ENCODE results near the gene TRAK2.

TRAK2 gene

GRCh38 chr2:201466050-201466675 lies 14.9 kb upstream of the TRAK2 start:
- POLR2A ChIA-PET, result interaction anchor here (1.1 to 1.5 kb wide), 3 partner anchors 15 to 67 kb away, joined by 3 to 9 read pairs (median 3); partner anchors contain the start of genes STRADB and TRAK2
- no peak for DNase-seq (ENCODE audit: low read depth, low spot score)
- CTCF ChIA-PET, result interaction anchor here (0.9 to 1.4 kb wide), 3 partner anchors 14 to 24 kb away, joined by 3 read pairs; no protein-coding TSS in a partner anchor
- no peak for TF ChIP-seq CTCF (IDR thresholded peaks at IDR 0.05; ENCODE audit: insufficient read depth, low read length, missing control alignments)
- H3K4me3 ChIP-seq (ENCODE audit: low read depth, low read length), result no peak overlapping the region

DNA sequence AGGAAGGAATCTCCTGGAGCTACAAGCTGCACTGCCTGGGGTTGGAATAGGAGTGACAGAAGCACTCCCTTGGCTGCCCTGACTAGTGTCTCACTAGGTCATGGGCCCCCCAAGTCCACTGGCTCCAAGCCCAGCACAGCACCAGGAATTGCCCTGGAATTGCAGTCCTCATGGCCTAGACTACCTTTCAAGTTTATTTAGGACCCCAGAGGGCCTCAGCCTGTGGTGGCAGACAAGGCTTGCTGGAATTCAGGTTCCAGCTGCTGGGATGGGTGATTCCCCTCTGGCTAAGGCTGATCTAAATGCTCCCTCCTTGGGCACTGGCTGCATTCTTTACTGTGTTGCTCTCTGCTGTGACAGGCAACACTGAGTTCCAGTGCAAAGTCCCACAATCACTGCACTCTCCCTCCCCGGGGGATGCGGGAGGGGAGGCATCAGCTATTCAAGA lies 14.3 kb upstream of the TRAK2 start:
- DNase-seq (ENCODE audit: low read depth, low spot score), result no peak
- ChIA-PET POLR2A (interaction anchor here (1.3 kb wide), 1 partner anchor 14 kb away, joined by 9 read pairs; the partner anchor contains the start of genes STRADB and TRAK2), CTCF (interaction anchor here (1.2 kb wide), 1 partner anchor 13 kb away, joined by 3 read pairs; no protein-coding TSS in a partner anchor)
- TF ChIP-seq CTCF (IDR thresholded peaks at IDR 0.05; ENCODE audit: insufficient read depth, low read length, missing control alignments), result no peak
- no peak overlapping the region for H3K4me3 ChIP-seq (ENCODE audit: low read depth, low read length)

DNA sequence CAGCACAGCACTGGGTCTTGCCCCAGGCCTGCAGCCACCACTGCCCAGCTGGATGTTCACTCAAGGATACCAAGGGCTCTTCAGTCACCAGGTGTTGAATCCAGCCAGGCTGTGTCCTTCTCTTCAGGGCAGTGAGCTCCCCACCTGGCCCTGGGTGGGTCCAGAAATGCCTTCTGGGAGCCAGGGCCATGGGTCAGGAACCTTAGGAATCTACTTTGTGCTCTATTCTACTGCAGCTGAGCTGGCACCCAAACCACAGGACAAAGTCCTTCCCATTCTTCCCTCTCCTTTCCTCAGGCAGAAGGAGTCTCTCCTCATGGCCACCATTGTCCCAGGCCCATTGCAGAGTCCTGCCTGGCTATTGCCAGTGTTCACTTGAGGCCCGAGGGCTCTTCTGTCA lies 13.3 kb upstream of the TRAK2 start:
- CTCF ChIA-PET, result interaction anchor here (1.2 kb wide), 1 partner anchor 12 kb away, joined by 3 read pairs; no protein-coding TSS in a partner anchor
- no peak overlapping the region for H3K4me3 ChIP-seq (ENCODE audit: low read depth, low read length)
- POLR2A ChIA-PET, result no interaction called here
- no peak for TF ChIP-seq CTCF (IDR thresholded peaks at IDR 0.05; ENCODE audit: insufficient read depth, low read length, missing control alignments)
- no peak for DNase-seq (ENCODE audit: low read depth, low spot score)

DNA sequence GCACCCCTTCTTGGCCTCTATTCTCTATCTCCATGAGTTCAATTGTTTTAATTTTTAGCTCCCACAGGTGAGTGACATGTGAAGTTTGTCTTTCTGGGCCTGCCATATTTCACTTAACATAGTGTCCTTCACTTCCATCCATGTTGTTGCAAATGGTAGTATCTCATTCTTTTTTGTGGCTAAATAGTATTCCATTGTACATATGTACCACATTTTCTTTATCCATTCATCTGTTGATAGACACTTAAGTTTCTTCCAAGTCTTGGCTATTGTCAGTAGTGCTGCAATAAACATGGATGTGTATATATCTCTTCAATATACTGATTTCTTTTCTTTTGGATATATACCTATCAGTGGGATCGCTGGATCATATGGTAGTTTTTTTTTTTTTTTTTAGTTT lies 9.3 kb upstream of the TRAK2 start:
- ChIA-PET CTCF (no interaction called here), POLR2A (no interaction called here)
- H3K4me3 ChIP-seq (ENCODE audit: low read depth, low read length), result no peak overlapping the region
- TF ChIP-seq CTCF (IDR thresholded peaks at IDR 0.05; ENCODE audit: insufficient read depth, low read length, missing control alignments), result no peak
- no peak for DNase-seq (ENCODE audit: low read depth, low spot score)

DNA sequence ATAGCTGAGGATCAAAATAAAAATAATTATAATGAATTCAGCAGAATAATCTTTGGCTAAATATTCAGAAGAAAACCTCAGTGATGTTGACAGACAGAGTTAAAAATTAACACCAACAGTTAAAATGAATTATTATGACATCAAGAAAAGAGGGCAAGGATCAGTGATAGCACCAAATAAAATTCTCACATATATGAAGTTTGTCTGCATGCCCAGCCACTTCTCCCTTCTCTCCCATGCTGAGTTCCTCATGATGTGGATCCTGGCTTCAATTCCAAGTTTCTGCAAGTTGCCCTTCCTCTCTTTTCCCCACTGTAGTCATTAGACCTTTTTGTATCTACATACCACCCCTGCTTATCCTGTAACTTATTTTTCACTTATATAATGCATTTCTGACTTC lies 7.1 kb upstream of the TRAK2 start:
- CTCF ChIA-PET, result no interaction called here
- POLR2A ChIA-PET, result no interaction called here
- no peak for TF ChIP-seq CTCF (IDR thresholded peaks at IDR 0.05; ENCODE audit: insufficient read depth, low read length, missing control alignments)
- DNase-seq (ENCODE audit: low read depth, low spot score), result no peak
- no peak overlapping the region for H3K4me3 ChIP-seq (ENCODE audit: low read depth, low read length)

- CTCF ChIA-PET, result interaction anchor here (0.8 to 1.7 kb wide), 8 partner anchors 8 to 248 kb away, joined by 3 to 5 read pairs (median 4); no protein-coding TSS in a partner anchor
- no peak overlapping the region for H3K4me3 ChIP-seq (ENCODE audit: low read depth, low read length)
Observed at GRCh38 chr2:201452922-201453643, 1.8 kb upstream of the TRAK2 start.

More at GRCh38 chr2:201452922-201453643, 1.8 kb upstream of the TRAK2 start:
- no peak for TF ChIP-seq CTCF (IDR thresholded peaks at IDR 0.05; ENCODE audit: insufficient read depth, low read length, missing control alignments)
- POLR2A ChIA-PET, result interaction anchor here (0.8 kb wide), 1 partner anchor 19 kb away, joined by 3 read pairs; no protein-coding TSS in a partner anchor
- DNase-seq (ENCODE audit: low read depth, low spot score), result no peak

Measured in AG04449 (cell line).